ES-I3 (cell line): ENCODE data around the gene EGLN1.

Source experiments
- H3K36me3 ChIP-seq: 2 replicates; pipeline ENCODE4 v1.6.1; 2013; ENCODE audit warnings: mild to moderate bottlenecking, low read length, control low read depth, moderate library complexity; ENCODE audit not compliant: insufficient read depth
- H3K4me1 ChIP-seq: 2 replicates; pipeline ENCODE4 v1.6.1; 2013; ENCODE audit warnings: mild to moderate bottlenecking, control low read depth, low read length; ENCODE audit not compliant: insufficient read depth
- H3K9ac ChIP-seq: 2 replicates; pipeline ENCODE4 v1.6.1; 2013; ENCODE audit warnings: low read depth, mild to moderate bottlenecking, low read length, moderate library complexity
- H3K9me3 ChIP-seq: 2 replicates; pipeline ENCODE4 v1.6.1; 2013; ENCODE audit warnings: mild to moderate bottlenecking, low read length, moderate library complexity; ENCODE audit not compliant: control insufficient read depth, insufficient read depth

Gene EGLN1

DNA sequence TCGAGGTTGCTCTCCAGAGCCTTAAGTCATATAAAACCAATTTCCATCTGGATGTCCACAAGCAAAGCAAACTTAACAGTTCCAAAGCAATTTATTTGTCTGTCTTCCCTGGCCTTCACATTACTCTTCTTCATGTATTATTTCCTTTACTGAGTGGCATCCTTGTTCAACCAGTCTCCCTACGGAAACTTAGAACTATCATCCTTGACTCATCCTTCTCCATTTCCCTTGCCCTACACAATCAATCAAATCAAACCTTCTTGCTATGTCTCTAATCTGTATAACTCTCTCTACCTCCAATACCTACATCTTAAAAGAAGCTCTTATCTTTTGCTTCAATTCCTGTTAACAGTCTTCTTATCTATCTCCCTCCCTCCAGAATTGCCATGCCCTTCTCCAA is 25.4 kb downstream of the EGLN1 start:
- no peak overlapping the region for H3K9ac ChIP-seq

GRCh38 chr1:231395998-231396390 is 26.1 kb downstream of the EGLN1 start:
- H3K9me3 ChIP-seq, result no peaks in the 10 kb centered on the region
- no peak overlapping the region for H3K9ac ChIP-seq
- H3K4me1 ChIP-seq, result peaks cover 11% of the 10 kb centered on the region; the same call in 1 of the 2 replicates
- no peaks in the 10 kb centered on the region for H3K36me3 ChIP-seq

More for the DNA sequence above, 25.4 kb downstream of the EGLN1 start:
- H3K4me1 ChIP-seq, result peaks cover 11% of the 10 kb centered on the region; the same call in 1 of the 2 replicates
- no peaks in the 10 kb centered on the region for H3K9me3 ChIP-seq
- no peaks in the 10 kb centered on the region for H3K36me3 ChIP-seq

- no peaks in the 10 kb centered on the region for H3K9me3 ChIP-seq
- peaks cover 11% of the 10 kb centered on the region; the same call in 1 of the 2 replicates for H3K4me1 ChIP-seq
- no peak overlapping the region for H3K9ac ChIP-seq
- H3K36me3 ChIP-seq, result no peaks in the 10 kb centered on the region
These were observed 26.8 kb downstream of the EGLN1 start for GRCh38 chr1:231395076-231395997.

- H3K36me3 ChIP-seq, result no peaks in the 10 kb centered on the region
- H3K9ac ChIP-seq, result no peak overlapping the region
- H3K4me1 ChIP-seq, result peaks cover 11% of the 10 kb centered on the region; the same call in 1 of the 2 replicates
- H3K9me3 ChIP-seq, result no peaks in the 10 kb centered on the region
These were observed 28.4 kb downstream of the EGLN1 start for GRCh38 chr1:231393668-231394067.

DNA sequence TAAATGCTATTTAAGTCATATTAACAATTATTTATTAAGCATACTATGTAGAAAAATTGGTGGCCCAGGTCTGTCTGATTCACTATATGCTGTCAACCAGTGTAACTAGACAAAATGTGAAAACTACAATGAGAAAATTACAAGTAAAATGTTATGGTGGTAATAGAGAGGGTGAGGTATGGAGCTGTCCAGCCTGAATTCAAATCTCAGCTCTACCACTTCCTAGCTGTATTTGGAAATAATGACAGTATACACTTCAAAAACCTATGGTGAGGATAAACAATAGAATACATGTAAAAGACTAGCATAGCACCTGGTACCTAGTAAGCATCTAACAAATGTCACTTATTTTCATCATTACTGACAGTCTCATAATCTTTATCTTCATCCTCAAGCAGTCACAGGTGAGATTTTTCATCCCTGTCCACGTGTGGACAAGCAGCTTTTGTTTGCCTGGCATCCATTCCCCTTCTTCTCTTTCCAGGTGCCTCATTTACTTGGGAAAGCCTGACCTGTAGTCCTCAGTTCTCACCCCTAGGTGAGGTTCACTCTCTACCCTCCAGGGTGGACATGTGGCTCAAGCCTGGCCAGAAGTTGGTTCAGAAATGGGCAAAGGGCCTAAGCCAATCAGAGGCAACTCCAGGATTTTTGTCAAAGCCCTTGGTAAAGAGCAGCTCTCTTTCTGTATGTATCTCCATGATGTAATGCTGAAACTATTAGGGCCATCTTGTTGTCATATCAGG is 29.5 kb downstream of the EGLN1 start:
- H3K4me1 ChIP-seq, result peaks cover 11% of the 10 kb centered on the region; the same call in 1 of the 2 replicates

GRCh38 chr1:231390071-231390470 is 32.0 kb downstream of the EGLN1 start:
- Histone ChIP-seq H3K9ac (no peak overlapping the region), H3K36me3 (no peaks in the 10 kb centered on the region), H3K9me3 (no peaks in the 10 kb centered on the region), H3K4me1 (peaks cover 4% of the 10 kb centered on the region; the same call in 1 of the 2 replicates)

More for the DNA sequence above, 29.5 kb downstream of the EGLN1 start:
- Histone ChIP-seq H3K36me3 (no peaks in the 10 kb centered on the region), H3K9me3 (no peaks in the 10 kb centered on the region), H3K9ac (no peak overlapping the region)

DNA sequence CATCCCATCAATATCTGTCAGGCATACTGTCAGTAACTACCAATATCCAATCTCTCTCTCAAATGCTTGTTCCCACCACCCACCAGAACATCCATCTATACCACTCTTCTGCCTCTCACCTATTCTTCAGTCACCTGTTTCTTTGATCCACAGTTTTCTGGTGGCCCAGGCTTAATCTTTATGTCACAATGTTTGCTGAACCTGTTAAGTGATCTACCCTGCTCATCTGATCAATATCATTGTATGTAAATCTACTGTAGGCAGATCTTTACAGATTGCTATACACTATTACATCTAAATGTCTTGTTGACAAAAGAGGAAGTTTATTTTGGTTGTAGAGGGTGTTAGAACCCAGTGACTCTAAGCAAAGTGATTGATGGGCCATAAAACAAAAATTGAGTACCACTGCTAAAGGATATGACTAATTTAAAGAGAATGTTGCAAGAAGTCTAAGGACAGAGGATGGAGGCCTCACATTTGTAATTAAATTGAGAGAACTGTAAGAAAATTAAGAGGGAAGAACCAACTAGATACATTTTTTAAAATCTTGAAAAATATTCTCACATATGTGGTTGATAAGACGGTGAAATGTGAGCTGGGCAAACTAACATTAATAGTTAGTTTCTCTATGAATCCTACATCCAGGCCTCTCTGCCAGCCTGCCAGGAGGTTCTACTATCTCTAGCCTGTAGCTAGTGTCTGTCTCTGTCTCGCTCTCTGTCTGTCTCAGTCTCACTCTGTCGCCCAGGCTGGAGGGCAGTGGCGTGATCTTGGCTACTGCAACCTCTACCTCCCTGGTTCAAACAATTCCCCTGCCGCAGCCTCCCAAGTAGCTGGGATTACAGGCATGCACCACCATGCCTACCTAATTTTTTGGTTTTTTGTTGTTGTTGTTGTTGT is 34.1 kb downstream of the EGLN1 start:
- no peak overlapping the region for H3K9ac ChIP-seq
- no peaks in the 10 kb centered on the region for H3K4me1 ChIP-seq
- H3K36me3 ChIP-seq, result no peaks in the 10 kb centered on the region
- no peaks in the 10 kb centered on the region for H3K9me3 ChIP-seq

GRCh38 chr1:231386466-231386865 is 35.6 kb downstream of the EGLN1 start:
- no peaks in the 10 kb centered on the region for H3K9me3 ChIP-seq
- H3K36me3 ChIP-seq, result no peaks in the 10 kb centered on the region
- H3K4me1 ChIP-seq, result no peaks in the 10 kb centered on the region
- H3K9ac ChIP-seq, result no peak overlapping the region

DNA sequence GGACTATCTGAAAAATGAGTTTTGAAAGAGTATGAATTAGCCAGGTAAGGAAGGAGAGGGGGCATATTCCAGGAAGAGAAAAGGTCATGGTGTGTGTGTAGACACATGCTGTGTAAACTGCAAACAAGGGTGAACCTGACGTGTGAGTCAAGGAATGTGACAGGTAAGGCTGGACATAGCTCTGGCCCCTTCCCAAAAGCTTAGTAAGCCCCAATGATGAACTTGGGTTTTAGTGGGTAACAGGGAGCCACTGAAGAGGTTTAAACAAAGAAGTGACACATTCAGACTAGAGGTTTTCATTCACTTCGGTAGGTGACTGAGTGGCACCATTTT is 36.7 kb downstream of the EGLN1 start:
- no peaks in the 10 kb centered on the region for H3K4me1 ChIP-seq
- no peaks in the 10 kb centered on the region for H3K9me3 ChIP-seq
- no peak overlapping the region for H3K9ac ChIP-seq
- H3K36me3 ChIP-seq, result no peaks in the 10 kb centered on the region

DNA sequence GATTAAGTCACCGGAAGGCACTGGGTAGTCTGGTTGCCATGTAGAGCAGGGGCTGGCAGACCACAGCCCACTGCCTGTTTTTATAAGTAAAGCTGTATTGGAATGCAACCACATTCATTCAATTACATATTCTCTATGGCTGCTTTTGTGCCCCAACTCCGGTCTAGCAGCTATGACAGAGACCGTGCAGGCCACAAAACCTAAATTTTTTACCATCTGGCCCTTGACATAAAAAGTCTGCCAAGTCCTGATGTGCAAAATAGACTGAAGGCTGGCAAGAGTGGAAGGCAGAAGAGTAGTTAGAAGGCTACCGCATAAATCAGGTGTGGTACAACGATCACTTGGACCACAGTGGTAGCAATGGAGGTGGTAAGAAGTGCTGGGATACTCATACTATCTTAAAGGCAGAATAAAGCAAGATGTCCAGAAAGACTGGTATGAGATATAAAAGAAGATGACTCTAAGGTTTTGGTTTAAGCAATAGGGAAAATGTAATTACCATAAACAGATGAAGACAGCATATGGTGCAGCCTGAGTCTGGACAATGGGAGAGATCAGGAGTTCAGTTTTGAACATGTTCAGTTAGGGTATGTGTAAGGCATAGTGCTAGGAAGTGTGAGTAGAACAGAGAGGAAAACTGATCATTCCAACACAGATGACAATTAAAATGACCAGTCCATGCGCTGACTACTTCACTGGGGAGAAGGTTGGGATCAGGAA is 37.2 kb downstream of the EGLN1 start:
- Histone ChIP-seq H3K9me3 (no peaks in the 10 kb centered on the region), H3K4me1 (no peaks in the 10 kb centered on the region), H3K36me3 (no peaks in the 10 kb centered on the region), H3K9ac (no peak overlapping the region)

DNA sequence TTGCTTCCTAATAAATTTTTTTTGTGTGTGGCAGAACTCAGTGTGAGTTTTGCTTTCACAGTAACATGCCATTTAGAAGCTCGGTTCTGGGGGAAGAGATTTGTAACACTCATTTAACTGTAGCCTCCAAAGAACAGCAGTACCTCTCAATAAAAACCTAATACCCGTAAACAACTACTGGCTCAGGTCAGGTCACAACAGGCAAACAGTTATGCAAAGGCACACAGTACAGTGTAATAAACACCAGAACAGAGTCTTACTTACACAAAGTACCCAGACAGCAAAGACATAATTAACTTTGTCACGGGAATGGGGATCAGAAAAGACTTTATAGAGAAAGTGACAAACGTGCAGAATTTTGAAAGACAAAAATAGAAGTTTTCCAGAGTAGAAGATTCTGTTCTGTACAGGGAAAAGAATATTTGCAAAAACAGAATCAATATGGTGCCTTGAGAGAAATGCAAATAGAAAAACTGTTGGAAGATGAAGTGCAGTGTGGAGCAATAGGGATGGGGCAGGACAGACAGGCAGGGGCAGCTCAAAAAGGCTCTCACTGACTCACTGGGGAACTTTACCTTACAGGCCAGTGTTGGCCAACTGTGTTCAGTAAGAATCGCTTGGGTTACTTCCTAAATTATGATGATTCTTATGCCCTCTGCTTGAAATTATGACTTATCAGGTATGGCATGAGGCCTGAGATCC is 38.8 kb downstream of the EGLN1 start:
- no peak overlapping the region for H3K9ac ChIP-seq
- H3K9me3 ChIP-seq, result no peaks in the 10 kb centered on the region
- no peaks in the 10 kb centered on the region for H3K4me1 ChIP-seq
- no peaks in the 10 kb centered on the region for H3K36me3 ChIP-seq

- no peaks in the 10 kb centered on the region for H3K9me3 ChIP-seq
- no peaks in the 10 kb centered on the region for H3K4me1 ChIP-seq
- no peak overlapping the region for H3K9ac ChIP-seq
- no peaks in the 10 kb centered on the region for H3K36me3 ChIP-seq
These were observed 39.7 kb downstream of the EGLN1 start for GRCh38 chr1:231382426-231382825.

DNA sequence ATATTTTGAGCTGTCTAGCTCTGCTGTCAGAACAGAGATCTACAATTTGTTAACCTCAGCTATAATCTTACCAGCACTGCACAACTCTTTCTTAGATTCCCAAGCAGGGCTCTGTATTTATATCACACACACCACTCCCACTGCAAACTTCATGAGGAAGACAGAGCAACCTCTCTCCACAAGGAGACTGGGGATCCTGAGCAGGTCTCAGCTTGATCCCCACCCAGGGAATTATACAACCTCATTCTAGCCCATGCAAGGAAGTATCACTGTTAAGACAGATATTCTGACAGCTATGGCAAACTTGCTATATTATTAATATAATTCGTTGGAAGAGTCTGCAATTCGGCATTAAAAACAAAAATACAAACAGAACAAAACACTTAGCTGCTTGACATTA is 40.4 kb downstream of the EGLN1 start:
- H3K4me1 ChIP-seq, result 0 out of 2 replicates have a peak, but pooled peaks cover 4% of the 10 kb centered on the region
- H3K9ac ChIP-seq, result no peak overlapping the region
- no peaks in the 10 kb centered on the region for H3K36me3 ChIP-seq
- no peaks in the 10 kb centered on the region for H3K9me3 ChIP-seq
